Right cardiac atrium (tissue), 5 donors: Measurements from ENCODE around the gene NFIC. TPM values are rescaled to one million over a fixed set of nuclear protein-coding genes. Genes with fewer than 3 reads are reported as not detected.

Experiments
- ATAC-seq, 2 donors: fragments of 200-7000 bp; cut with Tn5 transposase; one replicate each; pipeline versions ENCODE4 v1.8.0 to v1.9.1; 2020; ENCODE audit warnings: moderate library complexity in 2 of 2, mild to moderate bottlenecking in 1 of 2
- DNase-seq, 3 donors: peaks; one replicate each; pipeline ENCODE4 v3.0.0-alpha.2; 2020
- H3K27ac ChIP-seq: one replicate; pipeline ENCODE4 v1.5.1; 2013; ENCODE audit warnings: mild to moderate bottlenecking, low read length, control low read depth, moderate library complexity
- H3K27me3 ChIP-seq: one replicate; pipeline ENCODE4 v1.6.1; 2013; ENCODE audit not compliant: control insufficient read depth, insufficient read depth
- H3K4me1 ChIP-seq: one replicate; pipeline ENCODE4 v1.6.1; 2013; ENCODE audit warnings: low read length; ENCODE audit not compliant: control insufficient read depth, insufficient read depth
- H3K4me3 ChIP-seq: one replicate; pipeline ENCODE4 v1.5.1; 2013; ENCODE audit warnings: low read length, control low read depth
- H3K9me3 ChIP-seq: one replicate; pipeline ENCODE4 v1.6.1; 2013; ENCODE audit warnings: low read length; ENCODE audit not compliant: control insufficient read depth
- WGBS: extraction: QIAGEN DNeasy Blood & Tissue Kit; methylation state at CpG from one replicate; pipeline ENCODE4 v1.1.7; 2013; 5-methylcytosine and 5-hydroxymethylcytosine counted together
- intact Hi-C, 4 donors: fragments of 100-400 bp; cut with DNase I; formaldehyde crosslinking; loops; one replicate each; pipeline versions ENCODE4 v1.11.0 to v1.14.0; 2022 to 2023
- long read RNA-seq, 4 donors: library from polyadenylated mRNA; unstranded; transcript quantifications; one replicate each; pipeline ENCODE4 v2.0.0, GENCODE V29; 2020 to 2021
- polyA plus RNA-seq: library from polyadenylated mRNA; stranded (reverse); fragments of 200-250 nt; gene quantifications from one replicate; pipeline ENCODE4 v1.2.3, GENCODE V29; 2013
- total RNA-seq, 4 donors: library from RNA; stranded (reverse); fragmentation: NEBNext Ultra II Directional; extraction: Animal tissue kit (Norgen Biotek cat#: 25700); gene quantifications; one replicate each; pipeline ENCODE4 v1.2.1, GENCODE V29; 2021
- donor health status: healthy with polysubstance abuse.
- donor health status: DM: no; HTN: yes; CAD: no.
- donor health status: DM: no; HTN: no; CAD: no.
- donor health status: DM: no; HTN: yes; CAD: no; lungs with severe emphysema.
- donor health status: DM: yes; HTN: yes; CAD: no.

The NFIC gene
- total RNA-seq (100 to 1,000 TPM; 175 to 223 (median 188) TPM), polyA plus RNA-seq (186 TPM)
- long read RNA-seq, donor 1, full-length matches to known transcripts, result 163 of 342 reads
- long read RNA-seq, donor 1, partial matches to known transcripts, result 36 of 342 reads
- long read RNA-seq, donor 1, other reads (novel, unspliced or antisense), result 143 of 342 reads
- long read RNA-seq, donor 2, partial matches to known transcripts, result 2 of 27 reads
- long read RNA-seq, donor 2, other reads (novel, unspliced or antisense), result 18 of 27 reads
- long read RNA-seq, donor 3, full-length matches to known transcripts, result 169 of 225 reads
- long read RNA-seq, donor 3, partial matches to known transcripts, result 11 of 225 reads
- long read RNA-seq, donor 3, other reads (novel, unspliced or antisense), result 45 of 225 reads
- long read RNA-seq, donor 4, partial matches to known transcripts, result 1 of 26 reads
- long read RNA-seq, donor 4, other reads (novel, unspliced or antisense), result 24 of 26 reads

- Histone ChIP-seq H3K9me3 (no peaks in the 10 kb centered on the region), H3K27me3 (no peaks in the 10 kb centered on the region), H3K27ac (peak within 1 kb of the TSS; percentile 98), H3K4me1 (peaks cover 10% of the 10 kb centered on the region), H3K4me3 (peak within 1 kb of the TSS; percentile 95)
- DNase-seq (peak; percentile 86 to 94 (median 92)), ATAC-seq (peak; percentile 72 to 76)
- intact Hi-C loops, result loop anchor here in 1 of 4 donors (10.0 kb wide), 1 partner anchor 59 kb away; no protein-coding TSS in a partner anchor
- under 1% methylated on average over 51 of the region's 64 CpGs for WGBS
Measured at GRCh38 chr19:3365836-3366752, at the start of gene NFIC. Gene NFIC (plus strand): TSS chr19:3366583. CDS start chr19:3366637, 54 bp downstream.

- H3K27me3 ChIP-seq, result no peaks in the 10 kb centered on the region
- H3K27ac ChIP-seq, result no peak overlapping the region
- no peak overlapping the region for H3K4me3 ChIP-seq
- WGBS, result 84% methylated on average over 5 of the region's 5 CpGs
- intact Hi-C loops, result no loop called here
- ATAC-seq (no peak), DNase-seq (no peak)
- H3K9me3 ChIP-seq, result no peaks in the 10 kb centered on the region
- H3K4me1 ChIP-seq, result no peaks in the 10 kb centered on the region
Measured at GRCh38 chr19:3316659-3317207, 49.6 kb upstream of the NFIC start.

- intact Hi-C loops, result no loop called here
- Histone ChIP-seq H3K4me3 (no peak overlapping the region), H3K27me3 (no peaks in the 10 kb centered on the region), H3K27ac (no peak overlapping the region), H3K4me1 (no peaks in the 10 kb centered on the region), H3K9me3 (no peaks in the 10 kb centered on the region)
- 50% methylated on average over 18 of the region's 18 CpGs for WGBS
- DNase-seq, result peak in 1 of 3 donors; percentile 37
- no peak for ATAC-seq
Measured at GRCh38 chr19:3319643-3320353, 46.6 kb upstream of the NFIC start.

- DNase-seq (peak in 1 of 3 donors; percentile 33), ATAC-seq (no peak)
- intact Hi-C loops, result no loop called here
- H3K4me1 ChIP-seq, result no peaks in the 10 kb centered on the region
- no peaks in the 10 kb centered on the region for H3K9me3 ChIP-seq
- WGBS, result 65% methylated on average over 29 of the region's 29 CpGs
- no peak overlapping the region for H3K4me3 ChIP-seq
- H3K27ac ChIP-seq, result no peak overlapping the region
- H3K27me3 ChIP-seq, result no peaks in the 10 kb centered on the region
Measured at GRCh38 chr19:3320354-3320670, 46.1 kb upstream of the NFIC start.

GRCh38 chr19:3320853-3321252, 45.5 kb upstream of the NFIC start:
- no peaks in the 10 kb centered on the region for H3K27me3 ChIP-seq
- WGBS, result 63% methylated on average over 8 of the region's 8 CpGs
- no peak overlapping the region for H3K4me3 ChIP-seq
- ATAC-seq (no peak), DNase-seq (no peak)
- intact Hi-C loops, result no loop called here
- H3K9me3 ChIP-seq, result no peaks in the 10 kb centered on the region
- no peak overlapping the region for H3K27ac ChIP-seq
- H3K4me1 ChIP-seq, result no peaks in the 10 kb centered on the region

GRCh38 chr19:3321696-3322095, 44.7 kb upstream of the NFIC start:
- Histone ChIP-seq H3K27me3 (no peaks in the 10 kb centered on the region), H3K4me1 (no peaks in the 10 kb centered on the region), H3K9me3 (no peaks in the 10 kb centered on the region), H3K27ac (no peak overlapping the region), H3K4me3 (no peak overlapping the region)
- ATAC-seq, result no peak
- 72% methylated on average over 6 of the region's 6 CpGs for WGBS
- intact Hi-C loops, result no loop called here
- DNase-seq, result peak in 1 of 3 donors; percentile 10

GRCh38 chr19:3322199-3322978, 44.0 kb upstream of the NFIC start:
- DNase-seq (no peak), ATAC-seq (no peak)
- no peaks in the 10 kb centered on the region for H3K27me3 ChIP-seq
- no peaks in the 10 kb centered on the region for H3K9me3 ChIP-seq
- no peaks in the 10 kb centered on the region for H3K4me1 ChIP-seq
- 81% methylated on average over 6 of the region's 6 CpGs for WGBS
- H3K27ac ChIP-seq, result no peak overlapping the region
- intact Hi-C loops, result no loop called here
- no peak overlapping the region for H3K4me3 ChIP-seq

- DNase-seq (no peak), ATAC-seq (no peak)
- Histone ChIP-seq H3K9me3 (no peaks in the 10 kb centered on the region), H3K27ac (no peak overlapping the region), H3K4me1 (no peaks in the 10 kb centered on the region), H3K27me3 (no peaks in the 10 kb centered on the region), H3K4me3 (no peak overlapping the region)
- intact Hi-C loops, result no loop called here
- WGBS, result 53% methylated on average over 2 of the region's 2 CpGs
Measured at GRCh38 chr19:3323026-3323425, 43.4 kb upstream of the NFIC start.

GRCh38 chr19:3323658-3324057, 42.7 kb upstream of the NFIC start:
- no peak overlapping the region for H3K4me3 ChIP-seq
- DNase-seq (no peak), ATAC-seq (no peak)
- H3K4me1 ChIP-seq, result no peaks in the 10 kb centered on the region
- intact Hi-C loops, result loop anchor here in 2 of 4 donors (2.0 kb wide), 1 partner anchor 149 kb away; no protein-coding TSS in a partner anchor
- H3K27ac ChIP-seq, result no peak overlapping the region
- H3K27me3 ChIP-seq, result no peaks in the 10 kb centered on the region
- no peaks in the 10 kb centered on the region for H3K9me3 ChIP-seq
- WGBS, result 53% methylated on average over 2 of the region's 2 CpGs

- H3K27me3 ChIP-seq, result no peaks in the 10 kb centered on the region
- peak; percentile 31 to 53 for ATAC-seq
- intact Hi-C loops, result loop anchor here in 2 of 4 donors (2.0 kb wide), 1 partner anchor 148 kb away; no protein-coding TSS in a partner anchor
- no peak overlapping the region for H3K27ac ChIP-seq
- H3K4me1 ChIP-seq, result no peaks in the 10 kb centered on the region
- peak; percentile 61 to 81 (median 81) for DNase-seq
- no peak overlapping the region for H3K4me3 ChIP-seq
- no peaks in the 10 kb centered on the region for H3K9me3 ChIP-seq
- WGBS, result 46% methylated on average over 5 of the region's 5 CpGs
Measured at GRCh38 chr19:3324405-3324856, 42.0 kb upstream of the NFIC start.
